Femur (tissue), 1 donor: ENCODE data around the gene ADAM12.

Source experiments
- DNase-seq: peaks from one replicate; pipeline ENCODE4 v3.0.0-alpha.2; 2017

ADAM12 gene

GRCh38 chr10:126104767-126105166 lies 283.5 kb downstream of the ADAM12 start:
- DNase-seq, result no peak

DNA sequence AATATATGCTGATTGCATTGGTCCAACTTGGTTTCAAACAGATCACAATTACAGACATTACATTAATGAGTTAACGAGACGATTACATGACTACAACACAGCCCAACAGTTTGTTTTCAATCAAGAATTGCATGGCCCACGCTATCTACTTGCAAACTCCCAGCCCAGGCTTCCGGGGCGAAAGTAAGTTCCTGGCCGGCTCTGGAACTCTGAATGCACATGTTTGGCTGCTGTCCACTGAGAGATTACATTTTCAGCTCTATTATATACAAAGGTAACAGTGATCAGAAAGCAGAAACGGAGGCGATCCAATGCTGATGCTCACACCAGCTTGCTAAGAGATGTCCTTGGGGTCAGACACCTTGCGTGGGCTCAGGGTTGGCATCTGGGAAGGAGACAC lies 285.6 kb downstream of the ADAM12 start:
- DNase-seq, result peak; percentile 55

- peak; percentile 58 for DNase-seq
Measured at GRCh38 chr10:126101736-126102135, 286.5 kb downstream of the ADAM12 start.

DNA sequence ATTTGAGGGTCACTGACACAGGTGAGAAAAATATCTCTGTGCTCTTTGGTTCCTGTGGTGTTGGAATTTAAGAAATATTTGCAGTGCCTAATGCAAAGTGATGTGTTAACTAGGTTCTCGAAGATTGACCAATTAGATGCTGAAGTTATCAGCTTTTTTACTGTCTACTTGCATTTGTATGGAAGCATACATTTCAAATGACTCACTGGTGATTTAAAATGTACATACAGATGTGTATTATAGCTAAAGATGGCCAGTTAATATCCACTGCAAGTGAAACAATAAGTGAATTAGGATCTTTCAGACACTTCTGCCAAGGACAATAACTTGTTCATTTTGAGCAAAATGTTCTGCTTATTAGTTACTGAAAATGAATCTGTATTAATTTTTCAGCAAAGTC lies 287.0 kb downstream of the ADAM12 start:
- DNase-seq, result no peak

DNA sequence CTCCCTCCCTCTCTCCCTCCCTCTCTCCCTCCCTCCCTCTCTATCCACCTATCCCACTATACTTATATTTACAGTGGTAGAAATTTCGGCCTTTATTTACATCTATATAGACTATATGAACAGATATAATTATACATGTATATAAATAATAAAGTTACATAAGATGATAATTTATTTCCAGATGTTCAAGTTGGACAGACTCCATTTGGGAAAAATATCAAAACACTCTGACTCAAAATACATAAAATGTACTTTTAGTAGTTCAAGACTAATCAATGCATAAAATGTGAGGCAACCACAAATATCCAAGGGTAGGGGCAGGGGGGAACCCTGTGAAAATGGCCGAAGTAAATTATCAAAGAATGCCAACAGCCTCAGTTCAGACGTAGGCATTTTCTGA lies 288.9 kb downstream of the ADAM12 start:
- DNase-seq, result no peak

DNA sequence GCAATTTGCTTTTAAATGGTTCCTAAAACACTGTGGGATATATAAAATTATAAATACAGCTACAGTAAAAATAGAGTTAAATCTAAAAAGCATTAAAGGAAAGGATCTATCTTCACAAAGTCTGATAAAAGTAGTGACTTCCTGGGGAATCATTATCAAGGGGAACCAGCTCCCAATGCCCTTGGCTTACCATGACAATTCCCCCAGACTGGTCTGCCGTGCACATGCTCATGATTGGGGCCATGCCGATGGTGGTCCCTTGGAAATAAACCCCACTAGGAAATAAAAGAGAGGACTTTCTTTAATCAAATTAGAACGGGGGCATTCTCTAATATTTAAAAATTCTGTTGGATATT lies 290.1 kb downstream of the ADAM12 start:
- DNase-seq, result no peak

DNA sequence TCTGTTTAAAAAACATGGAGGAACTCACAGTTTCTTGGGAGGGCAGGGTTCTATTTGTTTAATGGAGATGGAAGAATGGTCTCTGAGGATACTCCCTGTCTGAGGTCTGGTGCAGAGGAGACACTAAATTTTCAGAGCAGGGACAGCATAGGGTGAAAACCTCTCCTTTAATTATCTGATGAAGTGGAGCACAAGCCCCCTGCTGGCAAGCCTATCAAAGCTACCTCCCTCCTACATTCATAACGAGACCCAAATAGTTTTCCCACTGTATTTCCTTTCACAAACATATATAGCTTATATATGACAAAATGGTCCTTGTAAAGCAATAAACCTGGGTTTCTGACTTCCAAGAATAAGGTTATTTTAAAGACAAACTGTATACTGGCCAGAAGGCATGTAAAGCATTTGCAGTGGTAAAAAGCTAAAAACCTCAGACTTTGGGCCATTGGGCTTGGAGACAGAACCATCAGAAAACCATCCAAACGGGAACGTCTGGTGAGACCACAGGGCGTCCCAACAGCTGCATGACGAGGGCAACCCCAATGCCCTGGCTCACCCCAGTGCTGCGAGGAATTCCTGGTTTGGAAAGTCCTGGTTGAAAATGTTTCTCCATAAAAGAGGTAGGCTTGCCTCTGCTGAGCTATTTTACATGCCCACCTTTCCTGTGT lies 290.6 kb downstream of the ADAM12 start:
- DNase-seq, result no peak

GRCh38 chr10:126094537-126094936 lies 293.7 kb downstream of the ADAM12 start:
- no peak for DNase-seq

GRCh38 chr10:126092366-126093215 lies 295.7 kb downstream of the ADAM12 start:
- no peak for DNase-seq

DNA sequence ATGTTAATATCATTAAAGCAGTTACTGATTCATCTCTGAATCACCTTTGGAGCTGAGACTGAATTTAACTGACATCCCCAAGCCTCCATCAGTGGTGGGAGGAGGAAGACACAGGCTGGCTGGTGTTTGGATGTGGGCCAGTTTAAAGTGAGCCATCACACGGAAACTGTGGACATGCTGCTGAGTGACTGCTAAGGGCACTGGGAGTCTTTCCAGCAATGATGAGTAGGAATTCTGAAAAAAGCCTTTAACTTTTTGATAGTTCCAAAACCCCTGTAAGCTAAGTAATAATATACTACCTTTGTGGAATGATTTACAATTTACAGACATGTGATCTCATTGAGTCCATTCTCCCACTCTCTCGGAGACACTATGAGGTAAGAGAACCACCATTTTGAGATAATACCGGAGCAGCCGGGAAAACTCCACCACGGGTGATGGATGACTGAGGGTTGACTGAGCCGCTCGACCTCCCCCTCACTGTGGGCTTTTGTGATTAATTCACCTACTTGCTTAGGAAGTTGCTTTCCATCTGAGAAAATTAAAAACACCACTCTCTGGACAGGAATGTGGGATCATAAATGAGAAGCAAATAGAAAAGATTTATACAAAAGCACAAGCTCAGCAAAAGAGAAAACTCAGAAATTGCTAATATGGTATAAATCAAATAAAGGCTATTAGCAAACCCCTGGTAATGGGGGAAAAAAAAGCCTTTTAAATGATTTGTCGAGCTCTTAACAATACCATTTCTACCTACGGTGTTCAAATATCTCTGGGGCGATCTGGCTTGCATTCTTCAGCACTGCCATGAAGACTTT lies 297.2 kb downstream of the ADAM12 start:
- no peak for DNase-seq

- DNase-seq, result no peak
Measured at GRCh38 chr10:126090443-126090842, 297.8 kb downstream of the ADAM12 start.

DNA sequence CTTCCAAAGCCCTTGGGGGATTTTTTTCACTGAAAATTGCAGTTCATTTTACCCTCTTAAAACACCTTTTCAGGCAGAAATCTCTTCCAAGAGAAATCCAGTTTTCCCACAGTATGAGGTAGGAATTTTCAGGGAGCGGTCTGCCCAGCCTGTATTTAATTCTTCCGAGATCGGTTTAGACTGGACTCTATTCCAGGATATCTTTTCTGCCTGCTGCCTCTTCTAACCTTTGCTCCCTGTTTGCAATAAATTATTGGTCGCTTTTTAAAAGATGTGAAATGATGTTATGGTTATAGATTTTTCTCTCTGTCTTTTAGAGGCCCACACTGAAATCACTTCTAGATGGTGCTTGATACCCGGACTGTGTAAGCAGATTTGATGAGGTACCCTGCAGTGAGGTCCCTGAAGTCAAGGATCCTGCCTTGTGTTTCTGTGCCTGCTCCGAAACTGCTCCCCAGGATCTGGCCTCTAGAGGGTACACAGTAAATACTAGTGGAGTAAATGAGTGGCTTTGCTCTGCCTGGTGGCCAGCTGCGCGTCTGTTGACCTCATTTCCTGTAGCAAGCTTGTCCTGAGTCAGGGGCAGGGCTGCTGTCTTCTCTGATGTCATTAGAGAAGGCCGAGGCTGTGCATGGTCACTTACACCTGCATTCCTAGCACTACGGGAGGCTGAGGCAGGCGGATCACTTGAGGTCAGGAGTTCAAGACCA lies 300.3 kb downstream of the ADAM12 start:
- DNase-seq, result peak; percentile 53

DNA sequence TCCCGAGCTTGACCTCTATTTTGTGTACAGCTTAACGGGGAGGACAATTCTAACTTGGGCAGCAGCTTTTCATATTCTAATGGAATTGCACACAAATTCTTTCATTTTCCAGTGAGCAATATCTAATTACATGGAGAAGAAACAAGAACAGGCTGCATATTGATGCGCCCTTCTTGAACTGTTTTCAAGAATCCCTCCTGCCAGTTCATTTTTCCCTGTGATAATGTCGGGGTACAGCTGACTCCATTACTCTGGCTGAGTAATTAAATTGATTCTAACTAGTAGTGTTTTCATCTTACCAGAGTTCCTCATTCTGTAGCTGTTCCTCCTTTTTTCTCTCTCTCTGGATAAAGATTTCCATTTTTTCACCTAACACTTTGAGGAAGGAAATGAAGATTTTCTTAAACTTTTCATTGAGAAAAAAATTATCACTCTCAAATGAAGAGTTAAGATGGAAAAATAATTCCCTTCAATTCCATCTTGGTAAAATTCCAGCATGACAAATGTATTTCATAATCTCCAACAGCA lies 301.1 kb downstream of the ADAM12 start:
- no peak for DNase-seq

GRCh38 chr10:126085806-126086205 lies 302.5 kb downstream of the ADAM12 start:
- DNase-seq, result no peak

- DNase-seq, result no peak
Measured at GRCh38 chr10:126084369-126084768, 303.9 kb downstream of the ADAM12 start.

- DNase-seq, result no peak
Measured at GRCh38 chr10:126083009-126083408, 305.3 kb downstream of the ADAM12 start.

GRCh38 chr10:126081841-126082466 lies 306.3 kb downstream of the ADAM12 start:
- DNase-seq, result no peak

DNA sequence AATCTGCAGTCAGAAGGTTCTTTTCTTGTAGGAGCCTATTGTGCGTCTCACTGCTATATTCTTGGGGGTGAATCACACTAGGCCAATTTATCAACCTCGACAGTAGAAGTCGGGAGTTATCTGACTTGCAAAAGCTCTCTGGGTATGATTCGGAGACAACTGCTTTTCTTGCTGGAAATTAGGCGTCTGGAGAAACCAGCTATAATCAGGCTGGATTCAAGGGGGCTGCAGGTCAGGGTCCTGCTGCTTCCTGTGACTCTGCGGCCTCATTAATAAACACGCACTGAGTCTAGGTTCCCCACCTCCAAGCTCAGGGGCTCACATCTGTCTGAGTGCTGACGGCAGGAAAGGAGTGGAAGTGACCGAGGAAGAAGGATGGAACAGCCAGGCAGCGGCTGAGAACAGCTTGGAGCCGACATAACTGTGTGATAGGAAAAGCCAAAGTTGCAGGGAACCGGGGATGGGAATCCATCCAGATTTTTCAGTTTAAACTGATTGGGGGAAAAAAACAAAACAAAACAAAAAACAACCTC lies 307.3 kb downstream of the ADAM12 start:
- no peak for DNase-seq

DNA sequence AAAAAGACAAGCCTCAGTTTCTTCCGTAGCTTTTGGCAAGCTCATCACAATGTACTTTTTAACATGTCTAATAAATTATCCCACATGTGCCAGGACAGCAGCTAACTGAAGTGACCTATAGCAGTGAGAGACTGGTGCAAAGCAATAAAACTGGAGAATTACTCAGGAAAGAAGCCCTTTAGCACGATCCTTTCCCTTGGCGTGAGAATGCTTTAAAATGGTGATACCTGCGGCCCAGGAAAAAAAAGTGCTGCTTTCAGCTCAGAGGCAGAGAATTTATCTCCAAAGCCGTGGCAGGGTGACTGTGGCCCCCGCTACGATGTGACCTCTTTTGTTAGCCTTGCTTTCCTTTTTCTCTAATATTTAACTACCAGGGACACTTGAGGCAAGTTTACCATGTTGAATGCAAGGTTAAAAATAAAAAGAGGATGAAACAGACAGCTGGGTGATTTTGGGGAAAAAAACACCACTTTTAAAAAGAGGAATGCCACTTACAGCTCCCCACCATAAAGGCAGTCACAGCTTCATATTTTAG lies 307.9 kb downstream of the ADAM12 start:
- DNase-seq, result no peak

- DNase-seq, result no peak
Measured at GRCh38 chr10:126075009-126075408, 313.3 kb downstream of the ADAM12 start.

DNA sequence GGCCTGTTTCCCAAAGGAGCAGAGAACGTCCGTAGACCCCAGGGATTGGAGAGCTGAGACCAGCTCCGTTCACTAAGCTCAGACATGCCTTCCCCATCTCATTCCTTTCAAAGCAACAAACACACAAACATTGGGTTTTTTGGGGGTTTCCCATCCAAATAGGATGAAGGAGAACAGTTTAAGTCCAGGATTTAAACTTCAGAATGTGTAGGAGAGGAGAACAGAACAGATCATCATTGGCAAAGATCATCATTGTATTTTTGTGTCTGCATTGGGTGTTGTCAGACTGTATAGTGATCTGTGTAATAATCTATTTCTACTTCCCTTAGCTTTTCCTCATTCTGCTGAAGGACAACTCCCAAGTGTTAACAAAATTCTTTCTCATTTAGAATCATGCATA lies 314.0 kb downstream of the ADAM12 start:
- no peak for DNase-seq

DNA sequence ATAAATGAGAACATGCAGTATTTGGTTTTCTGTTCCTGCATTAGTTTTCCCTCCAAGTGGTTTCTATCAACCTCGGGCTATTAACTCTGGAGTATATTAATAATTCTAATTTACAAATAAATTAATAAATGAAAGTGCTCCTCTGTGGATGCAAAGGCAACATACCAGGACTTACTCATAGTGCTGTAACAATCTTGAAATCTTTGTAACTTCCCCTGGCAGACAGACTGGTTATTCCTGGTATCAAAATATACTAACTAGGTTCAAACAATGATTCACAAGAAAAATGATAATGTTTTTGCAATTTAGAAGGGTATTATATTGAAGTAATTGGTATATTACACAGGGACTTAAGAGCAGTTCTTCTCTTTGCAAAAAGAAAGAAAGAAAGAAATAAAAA lies 314.7 kb downstream of the ADAM12 start:
- DNase-seq, result no peak
